NOMO-1 (cell line): Measurements from ENCODE around the gene YWHAG.

Experiments
- DNase-seq, 2 experiments: peaks; one replicate each; lab custom pipeline; 2025; ENCODE audit not compliant: unreplicated experiment in 2 of 2; lab: John Stamatoyannopoulos, UW

Gene YWHAG

DNA sequence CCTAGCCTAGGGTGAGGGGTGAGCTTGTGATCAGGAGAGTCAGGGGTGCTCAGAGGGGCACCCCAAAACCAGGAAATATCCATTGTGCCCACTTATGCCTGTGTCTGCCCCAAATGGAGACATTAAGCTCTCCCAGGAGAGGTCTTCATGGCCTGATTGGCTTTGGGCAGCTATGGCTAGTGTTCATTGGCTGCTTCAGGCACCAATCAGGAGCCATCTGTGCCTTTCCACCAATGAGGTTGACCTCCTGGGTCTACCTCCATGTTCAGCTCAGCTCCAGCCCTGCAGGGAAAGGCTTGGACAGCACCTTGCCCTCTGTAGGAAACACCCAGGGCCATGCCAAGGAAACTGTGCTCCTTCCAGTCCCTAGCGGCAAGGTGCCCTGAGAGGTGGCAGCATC lies 80.3 kb downstream of the YWHAG start:
- no peak for DNase-seq
